Neuronal stem cell (in vitro differentiated cells): ENCODE measurements around the gene ARL10.

Source experiments
- DNase-seq: peaks from one replicate; pipeline ENCODE4 v3.0.0-alpha.2; 2013; ENCODE audit warnings: low spot score
- H2AFZ ChIP-seq: one replicate; pipeline ENCODE4 v1.6.1; 2013; ENCODE audit warnings: mild to moderate bottlenecking, low read length, inconsistent platforms
- H2AK5ac ChIP-seq: 2 replicates; pipeline ENCODE4 v1.6.1; 2013; ENCODE audit warnings: low read depth, mild to moderate bottlenecking, inconsistent platforms, low read length, moderate library complexity, mixed read lengths
- H2BK120ac ChIP-seq: 2 replicates; pipeline ENCODE4 v1.6.1; 2013; ENCODE audit warnings: low read depth, mild to moderate bottlenecking, inconsistent platforms, low read length, moderate library complexity, mixed read lengths
- H2BK12ac ChIP-seq: one replicate; pipeline ENCODE4 v1.6.1; 2013; ENCODE audit warnings: low read length, inconsistent platforms
- H2BK15ac ChIP-seq: 2 replicates; pipeline ENCODE4 v1.6.1; 2013; ENCODE audit warnings: mild to moderate bottlenecking, low read length, inconsistent platforms, mixed read lengths
- H2BK5ac ChIP-seq: one replicate; pipeline ENCODE4 v1.6.1; 2013; ENCODE audit warnings: inconsistent platforms, mild to moderate bottlenecking, low read length, moderate library complexity
- H3K14ac ChIP-seq: one replicate; pipeline ENCODE4 v1.6.1; 2013; ENCODE audit warnings: low read length, inconsistent platforms
- H3K18ac ChIP-seq: 2 replicates; pipeline ENCODE4 v1.6.1; 2013; ENCODE audit warnings: low read length, inconsistent platforms
- H3K23ac ChIP-seq: 2 replicates; pipeline ENCODE4 v1.6.1; 2013; ENCODE audit warnings: low read depth, mild to moderate bottlenecking, mixed read lengths, low read length, inconsistent platforms; ENCODE audit not compliant: poor library complexity
- H3K27ac ChIP-seq: replicated peaks from 3 replicates; pipeline ENCODE4 v1.5.1; 2013; ENCODE audit warnings: low read length, inconsistent platforms
- H3K27me3 ChIP-seq, 3 experiments: 2 replicates each; pipeline ENCODE4 v1.6.1; 2013; ENCODE audit warnings: low read length in 3 of 3, mild to moderate bottlenecking in 2 of 3, inconsistent platforms in 1 of 3, low read depth in 1 of 3, mixed read lengths in 1 of 3, moderate library complexity in 1 of 3; ENCODE audit not compliant: control insufficient read depth in 3 of 3, insufficient read depth in 3 of 3
- H3K36me3 ChIP-seq, 2 donors: replicated peaks in 1 of 2; 2 replicates each; pipeline ENCODE4 v1.6.1; 2013; ENCODE audit warnings: low read length in 2 of 2; ENCODE audit not compliant: control insufficient read depth in 2 of 2, insufficient read depth in 2 of 2
- H3K4ac ChIP-seq: 2 replicates; pipeline ENCODE4 v1.6.1; 2013; ENCODE audit warnings: inconsistent platforms, mild to moderate bottlenecking, low read length, moderate library complexity
- H3K4me1 ChIP-seq, 2 donors: 1 replicate in 1 of 2; 2 replicates in 1 of 2; pipeline ENCODE4 v1.6.1; 2013; ENCODE audit warnings: low read length in 2 of 2, low read depth in 1 of 2; ENCODE audit not compliant: control insufficient read depth in 2 of 2, insufficient read depth in 1 of 2
- H3K4me2 ChIP-seq: one replicate; pipeline ENCODE4 v1.6.1; 2013; ENCODE audit warnings: mild to moderate bottlenecking, low read length, inconsistent platforms; ENCODE audit not compliant: insufficient read depth, poor library complexity, severe bottlenecking
- H3K4me3 ChIP-seq, 2 donors: 2 replicates each; pipeline ENCODE4 v1.5.1; 2013; ENCODE audit warnings: low read length in 2 of 2, mild to moderate bottlenecking in 2 of 2, inconsistent platforms in 1 of 2, moderate library complexity in 1 of 2
- H3K79me1 ChIP-seq: one replicate; pipeline ENCODE4 v1.6.1; 2013; ENCODE audit warnings: low read depth, mild to moderate bottlenecking, inconsistent platforms, low read length, moderate library complexity
- H3K9ac ChIP-seq: one replicate; pipeline ENCODE4 v1.6.1; 2013; ENCODE audit warnings: mild to moderate bottlenecking, low read depth, low read length, inconsistent platforms; ENCODE audit not compliant: poor library complexity
- H3K9me3 ChIP-seq, 2 donors: replicated peaks in 1 of 2; 2 replicates each; pipeline versions ENCODE3 to v1.6.1; 2013; ENCODE audit warnings: low read length in 2 of 2, mild to moderate bottlenecking in 2 of 2, inconsistent platforms in 1 of 2, low read depth in 1 of 2, mixed read lengths in 1 of 2, moderate library complexity in 1 of 2; ENCODE audit not compliant: control insufficient read depth in 2 of 2, insufficient read depth in 1 of 2
- H4K8ac ChIP-seq: one replicate; pipeline ENCODE4 v1.6.1; 2013; ENCODE audit warnings: low read depth, mild to moderate bottlenecking, inconsistent platforms, low read length, moderate library complexity
- H4K91ac ChIP-seq: one replicate; pipeline ENCODE4 v1.6.1; 2013; ENCODE audit warnings: low read length, low read depth, mild to moderate bottlenecking, inconsistent platforms; ENCODE audit not compliant: poor library complexity
- WGBS, 2 donors: extraction: QIAGEN DNeasy Blood & Tissue Kit; methylation state at CpG; one replicate each; pipeline ENCODE4 v1.1.7; 2013; ENCODE audit warnings: missing lambda C conversion rate in 2 of 2, mixed read lengths in 1 of 2; ENCODE audit not compliant: insufficient read length in 2 of 2, insufficient replicate concordance in 1 of 2; ENCODE audit errors: extremely low coverage in 2 of 2; 5-methylcytosine and 5-hydroxymethylcytosine counted together

ARL10 gene

GRCh38 chr5:176359658-176360057, 5.6 kb upstream of the ARL10 start:
- Histone ChIP-seq H2AFZ (no peak overlapping the region), H3K18ac (no peak overlapping the region), H3K4me2 (no peak overlapping the region), H3K23ac (no peak overlapping the region), H4K91ac (no peak overlapping the region), H3K4ac (no peak overlapping the region), H2BK12ac (no peak overlapping the region), H3K27ac (no peak overlapping the region), H2BK15ac (no peak overlapping the region), H3K9me3 (peaks cover 3 to 4% of the 10 kb centered on the region in 2 donors), H2BK120ac (no peak overlapping the region), H3K9ac (no peak overlapping the region), H3K79me1 (peaks cover 12% of the 10 kb centered on the region), H3K14ac (no peak overlapping the region), H2AK5ac (no peak overlapping the region), H3K4me3 (no peak overlapping the region), H3K36me3 (peaks cover 16 to 46% of the 10 kb centered on the region in 2 donors), H2BK5ac (no peak overlapping the region), H3K27me3 (peaks cover 0 to 16% (median 16%) of the 10 kb centered on the region in 3 experiments), H3K4me1 (peaks cover 2 to 4% of the 10 kb centered on the region in 2 donors), H4K8ac (no peak overlapping the region)
- no CpG with 5 or more reads among the region's 4 CpGs for WGBS, 2 donors
- DNase-seq: no peak

GRCh38 chr5:176360894-176361436, 4.3 kb upstream of the ARL10 start:
- peaks cover 9% of the 10 kb centered on the region for H3K79me1 ChIP-seq
- H3K27me3 ChIP-seq: peaks cover 0 to 20% (median 20%) of the 10 kb centered on the region in 3 experiments
- peak overlapping the region; percentile 90 to 96 for H3K4me3 ChIP-seq
- H2BK12ac ChIP-seq: no peak overlapping the region
- H3K4ac ChIP-seq: peak overlapping the region; percentile 76
- H4K8ac ChIP-seq: peak overlapping the region; percentile 82
- peak overlapping the region; percentile 99 for H2BK5ac ChIP-seq
- peak overlapping the region; percentile 81 for H3K23ac ChIP-seq
- H3K36me3 ChIP-seq: peaks cover 10 to 33% of the 10 kb centered on the region in 2 donors
- peak overlapping the region; percentile 58 for H2BK15ac ChIP-seq
- peak overlapping the region; percentile 95 for H3K9ac ChIP-seq
- H3K4me1 ChIP-seq: peaks cover 2 to 7% of the 10 kb centered on the region in 2 donors
- H3K27ac ChIP-seq: peak overlapping the region; percentile 67
- H4K91ac ChIP-seq: no peak overlapping the region
- whole genome bisulfite sequencing, 2 donors: no CpG with 5 or more reads among the region's 27 CpGs
- peak; percentile 27 for DNase-seq
- peak overlapping the region; percentile 98 for H3K18ac ChIP-seq
- H2AFZ ChIP-seq: peak overlapping the region; percentile 98
- peak overlapping the region; percentile 38 for H3K14ac ChIP-seq
- peak overlapping the region; percentile 80 for H3K4me2 ChIP-seq
- H3K9me3 ChIP-seq: peaks cover 3 to 4% of the 10 kb centered on the region in 2 donors
- no peak overlapping the region for H2BK120ac ChIP-seq
- peak overlapping the region; percentile 81 for H2AK5ac ChIP-seq

GRCh38 chr5:176361437-176362232, 3.7 kb upstream of the ARL10 start, which contains the start of gene KIAA1191:
Gene KIAA1191, minus strand, starts transcription at chr5:176361764. Its CDS starts 2,256 bp downstream, at chr5:176359508.
- WGBS, 2 donors: no CpG with 5 or more reads among the region's 56 CpGs
- Histone ChIP-seq H3K4me1 (peaks cover 5 to 11% of the 10 kb centered on the region in 2 donors), H2BK12ac (no peak within 1 kb of the TSS), H3K18ac (peak within 1 kb of the TSS; percentile 98), H3K4ac (peak within 1 kb of the TSS; percentile 76), H3K4me2 (peak within 1 kb of the TSS; percentile 92), H2BK15ac (peak within 1 kb of the TSS; percentile 58), H3K14ac (peak within 1 kb of the TSS; percentile 38), H3K79me1 (peaks cover 9% of the 10 kb centered on the region), H3K4me3 (peak within 1 kb of the TSS; percentile 90 to 96), H3K27me3 (peaks cover 0 to 26% (median 20%) of the 10 kb centered on the region in 3 experiments), H3K9ac (peak within 1 kb of the TSS; percentile 95), H4K91ac (no peak within 1 kb of the TSS), H4K8ac (peak within 1 kb of the TSS; percentile 82), H2BK5ac (peak within 1 kb of the TSS; percentile 99), H2BK120ac (no peak within 1 kb of the TSS), H2AFZ (peak within 1 kb of the TSS; percentile 98), H3K23ac (peak within 1 kb of the TSS; percentile 81), H3K36me3 (peaks cover 8 to 31% of the 10 kb centered on the region in 2 donors), H2AK5ac (peak within 1 kb of the TSS; percentile 81), H3K27ac (peak within 1 kb of the TSS; percentile 67), H3K9me3 (peaks cover 3 to 4% of the 10 kb centered on the region in 2 donors)
- DNase-seq: peak; percentile 79

- Histone ChIP-seq H3K4me2 (peak overlapping the region; percentile 92), H4K91ac (no peak overlapping the region), H3K27ac (no peak overlapping the region), H3K36me3 (peaks cover 8 to 27% of the 10 kb centered on the region in 2 donors), H2BK12ac (no peak overlapping the region), H2AFZ (peak overlapping the region; percentile 98), H2BK5ac (no peak overlapping the region), H3K14ac (no peak overlapping the region), H2BK120ac (no peak overlapping the region), H3K9ac (no peak overlapping the region), H2BK15ac (no peak overlapping the region), H3K9me3 (peaks cover 3 to 4% of the 10 kb centered on the region in 2 donors), H3K79me1 (peaks cover 9% of the 10 kb centered on the region), H2AK5ac (no peak overlapping the region), H3K18ac (no peak overlapping the region), H3K23ac (no peak overlapping the region), H3K4me3 (peak overlapping the region; percentile 72 to 96), H3K4me1 (peaks cover 5 to 11% of the 10 kb centered on the region in 2 donors), H3K27me3 (peaks cover 0 to 26% (median 20%) of the 10 kb centered on the region in 3 experiments), H3K4ac (no peak overlapping the region), H4K8ac (no peak overlapping the region)
- DNase-seq: no peak
- no CpG with 5 or more reads among the region's 8 CpGs for whole genome bisulfite sequencing, 2 donors
Observed at GRCh38 chr5:176362233-176362490, 3.1 kb upstream of the ARL10 start.
